ENCODE results near the gene ZFYVE9.
A peak's percentile ranks its signal among the peaks of the same experiment; 100 is the strongest.

ZFYVE9 gene

DNA sequence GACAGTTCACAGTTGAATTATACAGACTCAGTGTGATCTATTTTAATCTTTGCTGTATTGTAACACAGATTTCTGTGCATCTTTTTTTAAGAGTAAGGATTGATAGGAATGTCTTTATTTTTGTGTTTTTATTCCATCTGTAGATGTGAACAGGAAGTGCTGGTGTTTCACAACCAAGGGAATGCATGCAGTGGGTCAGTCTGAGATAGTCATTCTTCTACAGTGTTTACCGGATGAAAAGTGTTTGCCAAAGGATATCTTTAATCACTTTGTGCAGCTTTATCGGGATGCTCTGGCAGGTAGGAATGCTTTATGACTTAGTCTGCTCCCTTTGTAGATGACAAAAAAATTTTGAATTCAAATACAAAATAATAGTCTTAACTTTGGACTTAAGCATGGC lies 139.6 kb downstream of the ZFYVE9 start:
- Histone ChIP-seq H3K36me3 (peaks cover 8% of the 10 kb centered on the region), H3K9me3 (ENCODE audit: severe bottlenecking) (no peaks in the 10 kb centered on the region), H3K4me3 (ENCODE audit: low read depth, low read length) (no peak overlapping the region), H3K27me3 (ENCODE audit: insufficient read depth, low read depth, severe bottlenecking) (no peaks in the 10 kb centered on the region), H3K27ac (no peak overlapping the region)
- DNase-seq: no peak
- TF ChIP-seq, protein P1, sequence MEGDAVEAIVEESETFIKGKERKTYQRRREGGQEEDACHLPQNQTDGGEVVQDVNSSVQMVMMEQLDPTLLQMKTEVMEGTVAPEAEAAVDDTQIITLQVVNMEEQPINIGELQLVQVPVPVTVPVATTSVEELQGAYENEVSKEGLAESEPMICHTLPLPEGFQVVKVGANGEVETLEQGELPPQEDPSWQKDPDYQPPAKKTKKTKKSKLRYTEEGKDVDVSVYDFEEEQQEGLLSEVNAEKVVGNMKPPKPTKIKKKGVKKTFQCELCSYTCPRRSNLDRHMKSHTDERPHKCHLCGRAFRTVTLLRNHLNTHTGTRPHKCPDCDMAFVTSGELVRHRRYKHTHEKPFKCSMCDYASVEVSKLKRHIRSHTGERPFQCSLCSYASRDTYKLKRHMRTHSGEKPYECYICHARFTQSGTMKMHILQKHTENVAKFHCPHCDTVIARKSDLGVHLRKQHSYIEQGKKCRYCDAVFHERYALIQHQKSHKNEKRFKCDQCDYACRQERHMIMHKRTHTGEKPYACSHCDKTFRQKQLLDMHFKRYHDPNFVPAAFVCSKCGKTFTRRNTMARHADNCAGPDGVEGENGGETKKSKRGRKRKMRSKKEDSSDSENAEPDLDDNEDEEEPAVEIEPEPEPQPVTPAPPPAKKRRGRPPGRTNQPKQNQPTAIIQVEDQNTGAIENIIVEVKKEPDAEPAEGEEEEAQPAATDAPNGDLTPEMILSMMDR (IDR thresholded peaks at IDR 0.05; ENCODE audit: low read depth, low read length): no peak

DNA sequence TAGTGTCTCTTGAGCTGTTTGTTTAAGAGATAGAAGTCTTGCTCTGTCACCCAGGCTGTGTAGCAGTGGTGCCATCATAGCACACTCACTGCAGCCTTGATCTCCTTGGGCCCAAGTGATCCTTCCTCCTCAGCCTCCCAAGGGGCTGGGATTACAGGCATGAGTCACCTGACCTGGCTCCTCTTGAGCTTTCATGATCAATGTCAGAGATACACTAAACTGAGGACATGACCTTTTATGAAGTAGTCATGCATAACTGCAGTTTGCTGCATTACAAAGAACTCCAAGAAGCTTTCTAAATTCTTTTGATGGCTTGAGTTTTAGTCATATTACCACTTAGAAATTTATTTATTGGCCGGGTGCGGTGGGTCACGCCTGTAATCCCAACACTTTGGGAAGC lies 146.4 kb downstream of the ZFYVE9 start:
- H3K36me3 ChIP-seq: no peaks in the 10 kb centered on the region
- no peak overlapping the region for H3K27ac ChIP-seq
- H3K4me3 ChIP-seq (ENCODE audit: low read depth, low read length): no peak overlapping the region
- TF ChIP-seq, protein P1 (IDR thresholded peaks at IDR 0.05; ENCODE audit: low read depth, low read length): no peak
- no peaks in the 10 kb centered on the region for H3K27me3 ChIP-seq (ENCODE audit: insufficient read depth, low read depth, severe bottlenecking)
- H3K9me3 ChIP-seq (ENCODE audit: severe bottlenecking): no peaks in the 10 kb centered on the region
- no peak for DNase-seq

DNA sequence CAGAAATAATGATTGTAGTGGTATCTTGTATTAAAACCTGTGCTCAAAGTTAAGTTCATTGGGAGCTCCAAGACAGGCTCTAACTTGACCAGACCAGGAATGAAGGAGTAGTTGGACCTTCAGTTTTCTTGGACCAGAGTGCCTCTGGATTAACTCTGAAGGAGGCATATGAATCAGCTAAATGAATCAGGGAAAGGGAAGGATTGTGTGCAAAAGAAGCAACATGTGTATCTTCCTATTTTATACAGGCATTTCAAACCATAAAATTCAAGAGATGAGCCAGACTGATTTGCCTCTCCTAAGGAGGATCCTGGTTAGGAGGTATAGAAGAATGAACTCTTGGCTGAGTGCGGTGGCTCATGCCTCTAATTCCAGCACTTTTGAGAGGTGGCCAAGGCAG lies 152.7 kb downstream of the ZFYVE9 start:
- H3K27me3 ChIP-seq (ENCODE audit: insufficient read depth, low read depth, severe bottlenecking): no peaks in the 10 kb centered on the region
- H3K4me3 ChIP-seq (ENCODE audit: low read depth, low read length): no peak overlapping the region
- no peak for DNase-seq
- TF ChIP-seq, protein P1 (IDR thresholded peaks at IDR 0.05; ENCODE audit: low read depth, low read length): no peak
- no peak overlapping the region for H3K27ac ChIP-seq
- peaks cover 5% of the 10 kb centered on the region for H3K36me3 ChIP-seq
- no peaks in the 10 kb centered on the region for H3K9me3 ChIP-seq (ENCODE audit: severe bottlenecking)

DNA sequence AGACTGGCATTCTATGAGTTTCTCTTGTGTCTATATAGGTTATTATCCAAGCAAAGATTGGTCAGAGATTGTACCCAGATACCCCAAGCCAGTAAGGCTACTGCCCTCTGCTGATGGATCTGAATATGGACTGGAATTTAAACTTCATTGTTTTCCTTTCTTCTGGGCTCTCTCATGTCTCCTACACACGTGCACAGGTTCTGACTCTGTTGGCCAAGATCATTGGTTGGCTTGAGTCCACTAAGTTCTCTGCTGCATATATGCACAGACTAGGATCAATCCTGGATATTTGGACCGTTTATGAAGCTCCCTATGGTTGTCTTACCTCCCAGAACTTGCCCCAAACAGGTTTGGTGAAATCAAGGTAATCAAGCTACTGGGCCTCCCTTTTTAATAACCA lies 154.5 kb downstream of the ZFYVE9 start:
- no peak overlapping the region for H3K4me3 ChIP-seq (ENCODE audit: low read depth, low read length)
- TF ChIP-seq, protein P1 (IDR thresholded peaks at IDR 0.05; ENCODE audit: low read depth, low read length): peak; percentile 69
- H3K27ac ChIP-seq: no peak overlapping the region
- no peak for DNase-seq
- H3K27me3 ChIP-seq (ENCODE audit: insufficient read depth, low read depth, severe bottlenecking): no peaks in the 10 kb centered on the region
- H3K9me3 ChIP-seq (ENCODE audit: severe bottlenecking): no peaks in the 10 kb centered on the region
- peaks cover 5% of the 10 kb centered on the region for H3K36me3 ChIP-seq

DNA sequence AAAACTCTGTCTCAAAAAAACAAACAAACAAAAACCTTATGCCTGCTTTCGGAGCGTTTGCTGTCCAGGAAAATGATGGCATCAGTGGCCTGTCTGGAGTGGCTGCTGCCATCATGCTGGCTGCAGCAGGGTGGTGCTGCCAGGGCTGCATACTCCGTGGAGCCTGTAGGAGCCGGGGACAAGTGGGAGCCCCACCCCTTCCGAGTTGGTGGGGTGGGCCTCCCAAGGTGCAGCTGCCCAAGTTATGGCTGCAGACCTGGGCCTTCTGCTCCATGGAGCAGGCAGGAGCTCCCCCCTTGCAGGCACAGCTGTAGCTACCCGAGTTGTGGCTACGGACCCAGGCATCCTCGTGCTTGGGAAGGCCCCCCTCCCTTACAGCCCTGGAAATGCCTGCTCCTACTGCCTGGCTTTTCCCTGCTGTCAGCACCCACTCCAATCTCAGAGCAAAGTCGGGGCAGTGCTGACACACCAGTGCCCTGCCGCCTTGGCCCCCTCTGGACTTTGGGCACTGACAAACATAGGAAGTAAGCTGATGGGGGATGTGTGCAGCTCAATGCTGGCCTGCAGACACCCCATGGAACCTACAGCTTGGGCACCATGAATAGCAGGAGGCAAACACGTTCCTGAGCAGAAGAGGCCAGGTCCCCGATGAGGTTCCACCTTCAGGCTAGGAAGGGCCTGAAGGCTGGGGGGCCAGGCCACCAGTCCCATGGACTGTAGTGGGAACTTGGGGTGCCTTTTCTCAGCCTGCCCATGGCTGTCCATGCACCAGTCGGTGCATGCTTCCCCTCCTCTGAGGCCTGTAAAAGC lies 163.7 kb downstream of the ZFYVE9 start:
- Histone ChIP-seq H3K27ac (no peak overlapping the region), H3K27me3 (ENCODE audit: insufficient read depth, low read depth, severe bottlenecking) (no peaks in the 10 kb centered on the region), H3K36me3 (peaks cover 4% of the 10 kb centered on the region; the same call in 1 of the 2 replicates), H3K4me3 (ENCODE audit: low read depth, low read length) (no peak overlapping the region), H3K9me3 (ENCODE audit: severe bottlenecking) (no peaks in the 10 kb centered on the region)
- TF ChIP-seq, protein P1 (IDR thresholded peaks at IDR 0.05; ENCODE audit: low read depth, low read length): no peak
- no peak for DNase-seq
